Measurements from ENCODE around the gene CTSH.
A peak's percentile ranks its signal among the peaks of the same experiment; 100 is the strongest.
"Not testable (repeated sequence)": the region's sequence is repeated elsewhere in the genome, so short reads cannot be mapped to it uniquely, and the experiment has no call there.

Gene CTSH

GRCh38 chr15:78873793-78874765, 70.8 kb downstream of the CTSH start:
- DNase-seq, result peak; percentile 59
- in situ Hi-C loops (cut with MboI; ENCODE audit: low pct_unique_long_range_greater_than_20kb, low sequenced_read_pairs), result no loop called here

GRCh38 chr15:78872972-78873792, 71.7 kb downstream of the CTSH start:
- DNase-seq, result peak; percentile 99
- in situ Hi-C loops (cut with MboI; ENCODE audit: low pct_unique_long_range_greater_than_20kb, low sequenced_read_pairs), result no loop called here

GRCh38 chr15:78872155-78872971, 72.5 kb downstream of the CTSH start, which contains the start of gene MORF4L1:
Gene MORF4L1, plus strand, starts transcription at chr15:78872890. Its CDS starts 128 bp downstream, at chr15:78873018.
- in situ Hi-C loops (cut with MboI; ENCODE audit: low pct_unique_long_range_greater_than_20kb, low sequenced_read_pairs), result no loop called here

GRCh38 chr15:78871483-78872127, 73.2 kb downstream of the CTSH start:
- in situ Hi-C loops (cut with MboI; ENCODE audit: low pct_unique_long_range_greater_than_20kb, low sequenced_read_pairs), result not testable (repeated sequence)

More at GRCh38 chr15:78872155-78872971, 72.5 kb downstream of the CTSH start, which contains the start of gene MORF4L1:
- DNase-seq, result peak; percentile 99

More at GRCh38 chr15:78871483-78872127, 73.2 kb downstream of the CTSH start:
- DNase-seq, result not testable (repeated sequence)
